GM23338 (cell line): Measurements from ENCODE around the gene FAM53B. TPM values are rescaled to one million over a fixed set of nuclear protein-coding genes. Genes with fewer than 3 reads are reported as not detected.

Experiments
- ATAC-seq: fragments of 200-7000 bp; cut with Tn5 transposase; 3 replicates; pipeline ENCODE4 v1.9.1; 2020
- DNase-seq: peaks from one replicate; pipeline ENCODE4 v3.0.0-alpha.2; 2015; ENCODE audit warnings: low spot score
- H2AFZ ChIP-seq: fragments of 200-600 bp; sonication (generic); 2 replicates; pipeline ENCODE4 v1.8.0; 2016; ENCODE audit warnings: antibody characterized with exemption, mild to moderate bottlenecking, moderate library complexity
- H3F3A ChIP-seq: fragments of 200-600 bp; sonication (generic); replicated peaks from 2 replicates; pipeline ENCODE4 v1.8.0; 2017; ENCODE audit warnings: antibody characterized with exemption, mixed run types, low read depth
- H3K27ac ChIP-seq: fragments of 200-600 bp; sonication (generic); 2 replicates; pipeline ENCODE4 v1.6.1; 2016; ENCODE audit warnings: low read depth
- H3K27me3 ChIP-seq: fragments of 200-600 bp; sonication (generic); 2 replicates; pipeline ENCODE4 v1.8.0; 2016; ENCODE audit warnings: mild to moderate bottlenecking, mixed run types, moderate library complexity; ENCODE audit not compliant: insufficient read depth
- H3K36me3 ChIP-seq: fragments of 200-600 bp; sonication (generic); 2 replicates; pipeline ENCODE4 v1.8.0; 2016; ENCODE audit warnings: mild to moderate bottlenecking; ENCODE audit not compliant: insufficient read depth
- H3K4me1 ChIP-seq: fragments of 200-600 bp; sonication (generic); 2 replicates; pipeline ENCODE4 v1.8.0; 2016; ENCODE audit warnings: mild to moderate bottlenecking, moderate library complexity; ENCODE audit not compliant: insufficient read depth
- H3K4me2 ChIP-seq: fragments of 200-600 bp; sonication (generic); 2 replicates; pipeline ENCODE4 v1.7.1; 2017; ENCODE audit warnings: mixed run types
- H3K4me3 ChIP-seq: fragments of 200-600 bp; sonication (generic); 2 replicates; pipeline ENCODE4 v1.6.1; 2016; ENCODE audit warnings: mixed run types
- H3K79me2 ChIP-seq: fragments of 200-600 bp; sonication (generic); replicated peaks from 2 replicates; pipeline ENCODE4 v1.8.0; 2017; ENCODE audit warnings: mild to moderate bottlenecking; ENCODE audit not compliant: insufficient read depth
- H3K9me2 ChIP-seq: fragments of 200-600 bp; sonication (generic); 2 replicates; pipeline ENCODE4 v1.8.0; 2017; ENCODE audit not compliant: insufficient read depth
- H4K20me1 ChIP-seq: fragments of 200-600 bp; sonication (generic); replicated peaks from 2 replicates; pipeline ENCODE4 v1.8.0; 2017; ENCODE audit warnings: mild to moderate bottlenecking; ENCODE audit not compliant: insufficient read depth
- H3K27ac Mint-ChIP-seq: 2 replicates; pipeline ENCODE4 v1.8.0; 2020; ENCODE audit warnings: inconsistent platforms, mild to moderate bottlenecking, moderate library complexity, mixed read lengths
- H3K27me3 Mint-ChIP-seq: 3 replicates; pipeline ENCODE4 v1.8.0; 2022; ENCODE audit warnings: low read depth, mild to moderate bottlenecking, moderate library complexity, mixed read lengths, inconsistent platforms; ENCODE audit not compliant: insufficient read depth, poor library complexity
- H3K36me3 Mint-ChIP-seq: 3 replicates; pipeline ENCODE4 v1.8.0; 2021; ENCODE audit warnings: low read depth, mild to moderate bottlenecking, inconsistent platforms, moderate library complexity, mixed read lengths
- H3K4me1 Mint-ChIP-seq: 3 replicates; pipeline ENCODE4 v1.8.0; 2020; ENCODE audit warnings: mild to moderate bottlenecking, inconsistent platforms, mixed read lengths
- H3K4me3 Mint-ChIP-seq: 3 replicates; pipeline ENCODE4 v1.8.0; 2021; ENCODE audit warnings: moderate library complexity, mild to moderate bottlenecking, inconsistent platforms, mixed read lengths
- H3K9me3 Mint-ChIP-seq: 3 replicates; pipeline ENCODE4 v1.8.0; 2020; ENCODE audit warnings: moderate library complexity, mild to moderate bottlenecking, inconsistent platforms, mixed read lengths
- JUNB ChIP-seq: IDR thresholded peaks from one replicate; pipeline ENCODE4 v1.6.1; 2016; ENCODE audit warnings: antibody characterized with exemption; ENCODE audit not compliant: unreplicated experiment
- NANOG ChIP-seq: IDR thresholded peaks from 2 replicates; pipeline ENCODE4 v1.6.1; 2016; ENCODE audit warnings: antibody characterized with exemption, borderline replicate concordance
- POLR2AphosphoS5 ChIP-seq: IDR thresholded peaks from 2 replicates; pipeline ENCODE4 v1.6.1; 2016; ENCODE audit warnings: antibody characterized with exemption, low read depth
- polyA plus RNA-seq: library from polyadenylated mRNA; unstranded; fragments of >200 nt; fragmentation: Nextera tagmentation; extraction: Ambion mirVana; gene quantifications from 2 replicates; pipeline ENCODE4 v1.2.1, GENCODE V29; 2016
- total RNA-seq: library from RNA; depleted of rRNA; stranded (reverse); fragments of >200 nt; shearing (Covaris generic); gene quantifications from 2 replicates; pipeline ENCODE4 v1.2.3, GENCODE V29; 2014
- TF ChIP-seq, protein P1 (sequence below): fragments of 250-450 bp; sonication (Bioruptor Pico); IDR thresholded peaks from 2 replicates; pipeline ENCODE4 v1.5.0; 2020; ENCODE audit warnings: mild to moderate bottlenecking, moderate library complexity
- TF ChIP-seq, protein P2 (sequence below), 2 experiments: fragments of 200-600 bp in 1 of 2; sonication (generic) in 1 of 2; conservative IDR thresholded peaks; 2 replicates each; pipeline versions ENCODE4 v1.5.1 to v1.6.1; 2016 to 2017; ENCODE audit warnings: antibody characterized with exemption in 2 of 2, low read depth in 2 of 2, mild to moderate bottlenecking in 2 of 2, moderate library complexity in 1 of 2
- TF ChIP-seq, protein P3 (sequence below): IDR thresholded peaks from one replicate; pipeline ENCODE4 v1.6.1; 2018; ENCODE audit warnings: antibody characterized with exemption; ENCODE audit not compliant: unreplicated experiment

Gene FAM53B
- total and polyA plus RNA-seq, 2 experiments from 2014 or later = 3.0 to 20.3 TPM

DNA sequence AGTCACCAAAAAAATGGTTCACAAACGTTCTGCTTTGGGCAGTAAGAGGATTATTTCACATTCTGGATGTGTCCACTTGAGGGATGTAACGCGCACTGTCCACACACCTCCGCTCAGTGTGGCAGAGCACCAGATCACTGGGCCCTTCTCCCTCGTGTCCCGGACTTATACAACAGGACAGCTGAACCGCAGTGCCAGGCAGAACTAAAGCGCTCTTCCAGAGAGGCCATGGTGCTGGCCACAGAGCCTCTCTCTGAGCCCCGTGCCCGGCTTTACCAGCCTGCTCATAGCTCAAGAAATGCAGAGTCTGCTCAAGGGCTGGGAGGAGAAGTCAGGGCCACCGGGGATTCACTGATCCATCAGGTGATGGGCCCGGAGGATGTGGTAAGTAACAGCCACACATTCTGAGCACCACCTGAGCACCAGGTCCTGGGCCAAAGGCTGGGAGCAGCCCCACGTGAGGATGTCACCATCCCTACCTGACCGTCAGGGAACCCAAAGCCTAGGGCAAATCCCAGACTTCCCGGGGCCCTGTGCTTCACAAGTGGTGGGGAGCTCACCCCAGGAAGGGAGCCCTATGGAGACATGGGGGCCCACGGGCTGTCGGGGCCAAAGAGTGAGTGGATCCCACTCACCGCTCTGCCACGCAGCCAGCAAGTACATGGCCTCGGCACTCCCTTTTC is 74.9 kb downstream of the FAM53B start:
- Mint-ChIP-seq H3K9me3 (no peaks in the 10 kb centered on the region), H3K4me1 (peaks cover 29% of the 10 kb centered on the region), H3K36me3 (no peaks in the 10 kb centered on the region), H3K27ac (no peak overlapping the region), H3K27me3 (peaks cover 9% of the 10 kb centered on the region), H3K4me3 (no peak overlapping the region)
- ATAC-seq (no peak), DNase-seq (no peak)
- no peak overlapping the region for H3K4me3 ChIP-seq
- no peaks in the 10 kb centered on the region for H3K27me3 ChIP-seq
- no peaks in the 10 kb centered on the region for H3K36me3 ChIP-seq
- no peaks in the 10 kb centered on the region; the same call in 1 of the 2 replicates for H4K20me1 ChIP-seq
- TF ChIP-seq NANOG (no peak), JUNB (no peak), POLR2AphosphoS5 (no peak)
- TF ChIP-seq, protein P1, sequence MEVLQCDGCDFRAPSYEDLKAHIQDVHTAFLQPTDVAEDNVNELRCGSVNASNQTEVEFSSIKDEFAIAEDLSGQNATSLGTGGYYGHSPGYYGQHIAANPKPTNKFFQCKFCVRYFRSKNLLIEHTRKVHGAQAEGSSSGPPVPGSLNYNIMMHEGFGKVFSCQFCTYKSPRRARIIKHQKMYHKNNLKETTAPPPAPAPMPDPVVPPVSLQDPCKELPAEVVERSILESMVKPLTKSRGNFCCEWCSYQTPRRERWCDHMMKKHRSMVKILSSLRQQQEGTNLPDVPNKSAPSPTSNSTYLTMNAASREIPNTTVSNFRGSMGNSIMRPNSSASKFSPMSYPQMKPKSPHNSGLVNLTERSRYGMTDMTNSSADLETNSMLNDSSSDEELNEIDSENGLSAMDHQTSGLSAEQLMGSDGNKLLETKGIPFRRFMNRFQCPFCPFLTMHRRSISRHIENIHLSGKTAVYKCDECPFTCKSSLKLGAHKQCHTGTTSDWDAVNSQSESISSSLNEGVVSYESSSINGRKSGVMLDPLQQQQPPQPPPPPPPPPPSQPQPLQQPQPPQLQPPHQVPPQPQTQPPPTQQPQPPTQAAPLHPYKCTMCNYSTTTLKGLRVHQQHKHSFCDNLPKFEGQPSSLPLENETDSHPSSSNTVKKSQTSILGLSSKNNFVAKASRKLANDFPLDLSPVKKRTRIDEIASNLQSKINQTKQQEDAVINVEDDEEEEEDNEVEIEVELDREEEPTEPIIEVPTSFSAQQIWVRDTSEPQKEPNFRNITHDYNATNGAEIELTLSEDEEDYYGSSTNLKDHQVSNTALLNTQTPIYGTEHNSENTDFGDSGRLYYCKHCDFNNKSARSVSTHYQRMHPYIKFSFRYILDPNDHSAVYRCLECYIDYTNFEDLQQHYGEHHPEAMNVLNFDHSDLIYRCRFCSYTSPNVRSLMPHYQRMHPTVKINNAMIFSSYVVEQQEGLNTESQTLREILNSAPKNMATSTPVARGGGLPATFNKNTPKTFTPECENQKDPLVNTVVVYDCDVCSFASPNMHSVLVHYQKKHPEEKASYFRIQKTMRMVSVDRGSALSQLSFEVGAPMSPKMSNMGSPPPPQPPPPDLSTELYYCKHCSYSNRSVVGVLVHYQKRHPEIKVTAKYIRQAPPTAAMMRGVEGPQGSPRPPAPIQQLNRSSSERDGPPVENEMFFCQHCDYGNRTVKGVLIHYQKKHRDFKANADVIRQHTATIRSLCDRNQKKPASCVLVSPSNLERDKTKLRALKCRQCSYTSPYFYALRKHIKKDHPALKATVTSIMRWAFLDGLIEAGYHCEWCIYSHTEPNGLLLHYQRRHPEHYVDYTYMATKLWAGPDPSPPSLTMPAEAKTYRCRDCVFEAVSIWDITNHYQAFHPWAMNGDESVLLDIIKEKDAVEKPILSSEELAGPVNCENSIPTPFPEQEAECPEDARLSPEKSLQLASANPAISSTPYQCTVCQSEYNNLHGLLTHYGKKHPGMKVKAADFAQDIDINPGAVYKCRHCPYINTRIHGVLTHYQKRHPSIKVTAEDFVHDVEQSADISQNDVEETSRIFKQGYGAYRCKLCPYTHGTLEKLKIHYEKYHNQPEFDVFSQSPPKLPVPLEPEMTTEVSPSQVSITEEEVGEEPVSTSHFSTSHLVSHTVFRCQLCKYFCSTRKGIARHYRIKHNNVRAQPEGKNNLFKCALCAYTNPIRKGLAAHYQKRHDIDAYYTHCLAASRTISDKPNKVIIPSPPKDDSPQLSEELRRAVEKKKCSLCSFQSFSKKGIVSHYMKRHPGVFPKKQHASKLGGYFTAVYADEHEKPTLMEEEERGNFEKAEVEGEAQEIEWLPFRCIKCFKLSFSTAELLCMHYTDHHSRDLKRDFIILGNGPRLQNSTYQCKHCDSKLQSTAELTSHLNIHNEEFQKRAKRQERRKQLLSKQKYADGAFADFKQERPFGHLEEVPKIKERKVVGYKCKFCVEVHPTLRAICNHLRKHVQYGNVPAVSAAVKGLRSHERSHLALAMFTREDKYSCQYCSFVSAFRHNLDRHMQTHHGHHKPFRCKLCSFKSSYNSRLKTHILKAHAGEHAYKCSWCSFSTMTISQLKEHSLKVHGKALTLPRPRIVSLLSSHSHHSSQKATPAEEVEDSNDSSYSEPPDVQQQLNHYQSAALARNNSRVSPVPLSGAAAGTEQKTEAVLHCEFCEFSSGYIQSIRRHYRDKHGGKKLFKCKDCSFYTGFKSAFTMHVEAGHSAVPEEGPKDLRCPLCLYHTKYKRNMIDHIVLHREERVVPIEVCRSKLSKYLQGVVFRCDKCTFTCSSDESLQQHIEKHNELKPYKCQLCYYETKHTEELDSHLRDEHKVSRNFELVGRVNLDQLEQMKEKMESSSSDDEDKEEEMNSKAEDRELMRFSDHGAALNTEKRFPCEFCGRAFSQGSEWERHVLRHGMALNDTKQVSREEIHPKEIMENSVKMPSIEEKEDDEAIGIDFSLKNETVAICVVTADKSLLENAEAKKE (CRISPR knock-in tag) = no peak
- TF ChIP-seq, protein P2, sequence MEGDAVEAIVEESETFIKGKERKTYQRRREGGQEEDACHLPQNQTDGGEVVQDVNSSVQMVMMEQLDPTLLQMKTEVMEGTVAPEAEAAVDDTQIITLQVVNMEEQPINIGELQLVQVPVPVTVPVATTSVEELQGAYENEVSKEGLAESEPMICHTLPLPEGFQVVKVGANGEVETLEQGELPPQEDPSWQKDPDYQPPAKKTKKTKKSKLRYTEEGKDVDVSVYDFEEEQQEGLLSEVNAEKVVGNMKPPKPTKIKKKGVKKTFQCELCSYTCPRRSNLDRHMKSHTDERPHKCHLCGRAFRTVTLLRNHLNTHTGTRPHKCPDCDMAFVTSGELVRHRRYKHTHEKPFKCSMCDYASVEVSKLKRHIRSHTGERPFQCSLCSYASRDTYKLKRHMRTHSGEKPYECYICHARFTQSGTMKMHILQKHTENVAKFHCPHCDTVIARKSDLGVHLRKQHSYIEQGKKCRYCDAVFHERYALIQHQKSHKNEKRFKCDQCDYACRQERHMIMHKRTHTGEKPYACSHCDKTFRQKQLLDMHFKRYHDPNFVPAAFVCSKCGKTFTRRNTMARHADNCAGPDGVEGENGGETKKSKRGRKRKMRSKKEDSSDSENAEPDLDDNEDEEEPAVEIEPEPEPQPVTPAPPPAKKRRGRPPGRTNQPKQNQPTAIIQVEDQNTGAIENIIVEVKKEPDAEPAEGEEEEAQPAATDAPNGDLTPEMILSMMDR (conservative IDR thresholded peaks at IDR 0.05; ENCODE audit: low read depth in 2 of 2) = no peak
- TF ChIP-seq, protein P3, sequence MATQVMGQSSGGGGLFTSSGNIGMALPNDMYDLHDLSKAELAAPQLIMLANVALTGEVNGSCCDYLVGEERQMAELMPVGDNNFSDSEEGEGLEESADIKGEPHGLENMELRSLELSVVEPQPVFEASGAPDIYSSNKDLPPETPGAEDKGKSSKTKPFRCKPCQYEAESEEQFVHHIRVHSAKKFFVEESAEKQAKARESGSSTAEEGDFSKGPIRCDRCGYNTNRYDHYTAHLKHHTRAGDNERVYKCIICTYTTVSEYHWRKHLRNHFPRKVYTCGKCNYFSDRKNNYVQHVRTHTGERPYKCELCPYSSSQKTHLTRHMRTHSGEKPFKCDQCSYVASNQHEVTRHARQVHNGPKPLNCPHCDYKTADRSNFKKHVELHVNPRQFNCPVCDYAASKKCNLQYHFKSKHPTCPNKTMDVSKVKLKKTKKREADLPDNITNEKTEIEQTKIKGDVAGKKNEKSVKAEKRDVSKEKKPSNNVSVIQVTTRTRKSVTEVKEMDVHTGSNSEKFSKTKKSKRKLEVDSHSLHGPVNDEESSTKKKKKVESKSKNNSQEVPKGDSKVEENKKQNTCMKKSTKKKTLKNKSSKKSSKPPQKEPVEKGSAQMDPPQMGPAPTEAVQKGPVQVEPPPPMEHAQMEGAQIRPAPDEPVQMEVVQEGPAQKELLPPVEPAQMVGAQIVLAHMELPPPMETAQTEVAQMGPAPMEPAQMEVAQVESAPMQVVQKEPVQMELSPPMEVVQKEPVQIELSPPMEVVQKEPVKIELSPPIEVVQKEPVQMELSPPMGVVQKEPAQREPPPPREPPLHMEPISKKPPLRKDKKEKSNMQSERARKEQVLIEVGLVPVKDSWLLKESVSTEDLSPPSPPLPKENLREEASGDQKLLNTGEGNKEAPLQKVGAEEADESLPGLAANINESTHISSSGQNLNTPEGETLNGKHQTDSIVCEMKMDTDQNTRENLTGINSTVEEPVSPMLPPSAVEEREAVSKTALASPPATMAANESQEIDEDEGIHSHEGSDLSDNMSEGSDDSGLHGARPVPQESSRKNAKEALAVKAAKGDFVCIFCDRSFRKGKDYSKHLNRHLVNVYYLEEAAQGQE = no peak
- no peak overlapping the region for H3K4me2 ChIP-seq
- no peak overlapping the region for H3K27ac ChIP-seq
- no peak overlapping the region for H2AFZ ChIP-seq
- H3K4me1 ChIP-seq = 0 out of 2 replicates have a peak, but pooled peaks cover 7% of the 10 kb centered on the region
- H3K9me2 ChIP-seq = no peaks in the 10 kb centered on the region
- H3F3A ChIP-seq = no peaks in the 10 kb centered on the region
- no peaks in the 10 kb centered on the region for H3K79me2 ChIP-seq
